Endothelial cell of umbilical vein (primary cell): ENCODE measurements around the gene CNR2.

Experiments used
- CTCF ChIP-seq, 2 donors: IDR thresholded peaks; 1 replicate in 1 of 2; 2 replicates in 1 of 2; pipeline ENCODE4 v1.5.1; 2011; ENCODE audit warnings: low read length in 2 of 2, mild to moderate bottlenecking in 2 of 2, moderate library complexity in 2 of 2, control low read depth in 1 of 2, inconsistent platforms in 1 of 2, low read depth in 1 of 2; ENCODE audit not compliant: insufficient read depth in 1 of 2; ENCODE audit errors: extremely low read depth in 1 of 2
- EZH2 ChIP-seq: IDR thresholded peaks from 2 replicates; pipeline ENCODE4 v1.6.1; 2012; ENCODE audit warnings: borderline replicate concordance, low read depth, mild to moderate bottlenecking, moderate library complexity, low read length, inconsistent platforms; ENCODE audit not compliant: severe bottlenecking
- FOS ChIP-seq: IDR thresholded peaks from 2 replicates; pipeline ENCODE4 v1.6.1; 2011; ENCODE audit warnings: mild to moderate bottlenecking, low read length, moderate library complexity, borderline replicate concordance; ENCODE audit not compliant: insufficient read depth
- GATA2 ChIP-seq: IDR thresholded peaks from 2 replicates; pipeline ENCODE4 v1.7.0; 2011; ENCODE audit warnings: low read depth, mild to moderate bottlenecking, moderate library complexity, mixed read lengths, low read length; ENCODE audit not compliant: insufficient read length, insufficient read depth
- MYC ChIP-seq: IDR thresholded peaks from one replicate; pipeline ENCODE4 v1.6.1; 2011; ENCODE audit warnings: mild to moderate bottlenecking, low read depth, low read length
- POLR2A ChIP-seq: IDR thresholded peaks from 2 replicates; pipeline ENCODE4 v1.6.1; 2012; ENCODE audit warnings: low read depth, mild to moderate bottlenecking, control low read depth, low read length
- POLR2AphosphoS5 ChIP-seq: IDR thresholded peaks from 2 replicates; pipeline ENCODE4 v1.6.1; 2012; ENCODE audit warnings: low read depth, mild to moderate bottlenecking, control low read depth, low read length, moderate library complexity; ENCODE audit not compliant: insufficient read depth
- TF ChIP-seq, protein P1 (sequence below): IDR thresholded peaks from 2 replicates; pipeline ENCODE4 v1.6.1; 2011; ENCODE audit not compliant: insufficient read depth, insufficient read length

DNA sequence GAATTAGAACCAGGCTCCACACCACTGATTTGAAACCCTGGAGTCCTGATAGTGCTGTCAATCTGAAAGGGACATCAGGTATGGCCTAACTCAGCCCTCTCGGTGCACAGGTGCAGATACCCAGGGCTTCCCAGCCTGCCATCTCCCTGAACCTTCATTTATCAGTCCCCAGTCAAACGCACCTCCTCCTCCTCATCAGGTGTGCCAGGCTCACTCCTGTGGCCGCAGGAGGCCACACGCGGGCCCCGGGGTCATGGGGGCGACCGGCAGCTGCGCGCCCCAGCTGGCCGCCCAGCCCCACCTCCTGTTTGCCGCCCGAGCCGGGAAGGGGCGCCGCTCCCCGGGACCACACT is 45.6 kb downstream of the CNR2 start:
- TF ChIP-seq CTCF (IDR thresholded peaks at IDR 0.05; ENCODE audit: extremely low read depth in 1 of 2, insufficient read depth in 1 of 2, low read depth in 1 of 2, low read length in 2 of 2) (no peak), POLR2A (no peak), POLR2AphosphoS5 (no peak), EZH2 (peak; percentile 22), MYC (no peak), FOS (no peak), GATA2 (no peak)
- TF ChIP-seq, protein P1, sequence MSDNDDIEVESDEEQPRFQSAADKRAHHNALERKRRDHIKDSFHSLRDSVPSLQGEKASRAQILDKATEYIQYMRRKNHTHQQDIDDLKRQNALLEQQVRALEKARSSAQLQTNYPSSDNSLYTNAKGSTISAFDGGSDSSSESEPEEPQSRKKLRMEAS, result no peak
